B cell (primary cell): ENCODE results near the gene ATAD3B.
"Not testable (repeated sequence)": the region's sequence is repeated elsewhere in the genome, so short reads cannot be mapped to it uniquely, and the experiment has no call there.

Experiments used
- EZH2 ChIP-seq: IDR thresholded peaks from 2 replicates; pipeline ENCODE4 v1.6.1; 2012; ENCODE audit warnings: borderline replicate concordance, low read depth, mild to moderate bottlenecking, moderate library complexity, low read length; ENCODE audit not compliant: insufficient read depth, poor library complexity, severe bottlenecking
- TF ChIP-seq, protein P1 (sequence below): fragments of 200-600 bp; IDR thresholded peaks from one replicate; pipeline ENCODE4 v1.8.0; 2022; ENCODE audit warnings: antibody characterized with exemption, mild to moderate bottlenecking

DNA sequence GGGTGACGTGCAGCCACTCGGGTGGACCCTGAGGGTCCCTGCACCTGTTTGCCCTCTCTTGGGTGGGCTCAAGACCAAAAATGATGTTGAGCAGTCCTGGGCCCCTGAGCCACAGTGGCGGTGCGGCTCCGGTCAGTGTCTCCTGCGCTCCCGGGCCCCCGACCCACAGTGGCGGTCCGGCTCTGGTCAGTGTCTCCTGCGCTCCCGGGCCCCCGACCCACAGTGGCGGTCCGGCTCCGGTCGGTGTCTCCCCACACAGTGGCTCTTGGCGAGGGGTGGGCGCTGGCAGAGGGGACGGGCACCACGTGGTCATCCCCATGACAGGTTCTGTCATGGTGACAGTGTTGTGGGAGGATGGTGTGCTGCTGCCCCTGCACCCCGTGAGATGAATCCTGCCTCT, 22.7 kb downstream of the ATAD3B start:
- TF ChIP-seq EZH2, result not testable (repeated sequence)
- TF ChIP-seq, protein P1, sequence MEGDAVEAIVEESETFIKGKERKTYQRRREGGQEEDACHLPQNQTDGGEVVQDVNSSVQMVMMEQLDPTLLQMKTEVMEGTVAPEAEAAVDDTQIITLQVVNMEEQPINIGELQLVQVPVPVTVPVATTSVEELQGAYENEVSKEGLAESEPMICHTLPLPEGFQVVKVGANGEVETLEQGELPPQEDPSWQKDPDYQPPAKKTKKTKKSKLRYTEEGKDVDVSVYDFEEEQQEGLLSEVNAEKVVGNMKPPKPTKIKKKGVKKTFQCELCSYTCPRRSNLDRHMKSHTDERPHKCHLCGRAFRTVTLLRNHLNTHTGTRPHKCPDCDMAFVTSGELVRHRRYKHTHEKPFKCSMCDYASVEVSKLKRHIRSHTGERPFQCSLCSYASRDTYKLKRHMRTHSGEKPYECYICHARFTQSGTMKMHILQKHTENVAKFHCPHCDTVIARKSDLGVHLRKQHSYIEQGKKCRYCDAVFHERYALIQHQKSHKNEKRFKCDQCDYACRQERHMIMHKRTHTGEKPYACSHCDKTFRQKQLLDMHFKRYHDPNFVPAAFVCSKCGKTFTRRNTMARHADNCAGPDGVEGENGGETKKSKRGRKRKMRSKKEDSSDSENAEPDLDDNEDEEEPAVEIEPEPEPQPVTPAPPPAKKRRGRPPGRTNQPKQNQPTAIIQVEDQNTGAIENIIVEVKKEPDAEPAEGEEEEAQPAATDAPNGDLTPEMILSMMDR, result not testable (repeated sequence)
